Erythroblast (primary cell): ENCODE measurements around the gene SLC22A31.

Experiments used
- GATA1 ChIP-seq: IDR thresholded peaks from 2 replicates; pipeline ENCODE4 v1.6.1; 2011; ENCODE audit warnings: low read depth, mild to moderate bottlenecking, control low read depth, low read length, moderate library complexity
- POLR2A ChIP-seq: IDR thresholded peaks from 2 replicates; pipeline ENCODE4 v1.6.1; 2011; ENCODE audit warnings: mild to moderate bottlenecking, low read length

- TF ChIP-seq POLR2A (no peak), GATA1 (no peak)
These were observed 44.4 kb upstream of the SLC22A31 start for GRCh38 chr16:89244754-89245153.
